SW480 (cell line): Measurements from ENCODE around the gene SCFD2.
"Not testable (repeated sequence)": the region's sequence is repeated elsewhere in the genome, so short reads cannot be mapped to it uniquely, and the experiment has no call there.

ENCODE experiments used
- DNase-seq: peaks from one replicate; pipeline ENCODE4 v3.0.0-alpha.2; 2016; ENCODE audit warnings: low spot score

The SCFD2 gene

DNA sequence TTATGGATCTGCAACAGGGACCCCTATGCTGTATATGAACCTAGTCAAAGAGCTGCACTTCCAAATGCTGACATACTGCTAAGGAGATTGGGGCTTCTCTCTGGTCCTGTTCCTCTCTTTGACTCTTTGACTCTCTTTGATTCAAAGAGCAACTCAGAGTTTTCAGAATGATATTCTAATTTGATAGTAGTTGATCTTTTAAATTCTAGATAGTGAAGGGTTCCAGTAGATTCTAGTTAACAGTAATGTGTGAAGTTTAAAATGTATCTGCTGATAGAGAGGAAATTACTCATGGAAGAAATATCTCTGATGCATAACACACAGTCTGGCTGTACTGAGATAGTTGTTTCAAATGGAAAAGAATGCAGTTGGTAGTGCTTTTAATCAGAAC, 264.7 kb downstream of the SCFD2 start:
- DNase-seq, result no peak

DNA sequence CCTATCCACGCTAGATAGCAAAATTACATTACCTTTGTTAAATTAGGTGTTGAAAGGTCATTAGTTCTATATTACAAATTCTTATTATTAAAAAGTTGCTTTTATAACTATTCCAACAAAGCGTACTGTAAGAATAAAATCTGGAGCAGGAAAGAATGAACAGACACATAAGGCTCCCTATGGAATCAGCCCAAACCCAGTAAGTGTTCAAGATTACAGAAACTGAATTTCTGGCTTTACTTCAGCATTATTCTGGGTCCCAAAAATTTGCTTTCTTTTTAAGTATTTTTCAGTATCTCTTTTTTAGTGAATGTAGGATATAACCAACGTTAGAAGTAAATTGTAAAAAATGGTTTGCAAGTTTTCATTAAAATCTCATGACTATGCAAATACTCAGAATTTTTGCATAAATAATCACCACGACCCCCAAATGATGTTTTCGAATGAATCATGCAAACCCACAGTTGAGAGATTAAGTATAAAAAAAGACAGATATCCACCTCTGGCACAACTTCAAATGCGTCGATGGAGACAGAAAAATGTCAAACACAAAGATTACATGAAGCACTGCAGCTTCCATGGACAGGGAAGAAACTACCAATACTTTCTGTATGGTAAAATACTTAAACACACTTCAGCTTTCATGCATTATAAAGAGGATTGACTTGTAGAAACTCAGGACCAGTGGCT, 265.2 kb downstream of the SCFD2 start:
- no peak for DNase-seq

GRCh38 chr4:53098681-53099121, 267.2 kb downstream of the SCFD2 start:
- no peak for DNase-seq

DNA sequence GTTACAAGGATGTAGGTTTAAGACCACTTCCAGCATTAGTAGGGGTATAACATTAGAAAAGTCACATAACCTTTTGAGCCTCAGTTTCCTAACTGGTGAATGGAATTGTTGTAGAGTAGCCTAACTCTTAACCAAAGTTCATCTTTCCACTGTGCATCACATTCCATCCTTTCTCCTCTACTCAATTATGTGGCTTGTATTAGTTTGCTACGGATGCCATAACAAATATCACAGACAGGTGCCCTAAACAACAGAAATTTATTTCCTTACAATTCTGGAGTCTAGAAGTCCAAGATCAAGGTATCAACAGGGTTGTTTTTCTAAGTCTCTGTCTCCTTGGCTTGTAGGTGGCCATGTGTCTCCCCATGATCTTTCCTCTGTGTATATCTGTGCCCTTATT, 271.8 kb downstream of the SCFD2 start:
- no peak for DNase-seq

DNA sequence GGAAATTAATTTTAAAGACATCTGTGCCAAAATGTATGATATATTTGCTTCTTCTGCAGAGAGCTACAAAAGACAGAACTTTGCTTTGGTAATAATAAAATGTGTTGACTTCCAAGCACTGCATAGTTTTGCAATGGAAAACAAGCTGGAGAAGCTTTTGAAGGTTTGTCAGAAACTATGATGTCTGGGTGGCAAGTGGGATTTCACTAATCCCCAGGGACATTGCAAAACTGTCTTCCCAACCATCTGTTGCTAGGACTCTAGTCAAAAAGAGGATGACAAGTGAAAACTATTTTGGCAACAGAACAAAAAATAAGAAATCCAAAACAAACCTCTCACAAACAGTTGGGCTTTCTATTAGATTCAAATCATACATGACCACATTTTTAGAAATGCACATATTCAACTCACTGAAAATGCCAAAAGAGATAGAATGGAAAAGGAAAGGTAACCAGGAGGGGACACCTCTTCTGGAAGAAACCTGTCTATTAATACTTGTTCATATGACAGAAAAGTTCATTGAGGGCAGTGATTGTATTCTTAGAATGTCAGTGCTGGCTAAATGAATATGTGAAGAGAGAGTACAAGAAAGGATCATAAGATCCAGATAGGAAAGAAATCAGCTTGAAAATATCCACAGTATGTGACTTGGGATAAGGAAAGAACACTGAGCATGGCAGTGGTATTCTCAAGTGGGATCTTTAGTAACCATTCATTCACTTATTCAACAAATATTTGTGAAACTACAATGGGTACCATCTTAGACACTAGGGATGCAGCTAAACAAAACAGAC, 275.7 kb downstream of the SCFD2 start:
- no peak for DNase-seq

DNA sequence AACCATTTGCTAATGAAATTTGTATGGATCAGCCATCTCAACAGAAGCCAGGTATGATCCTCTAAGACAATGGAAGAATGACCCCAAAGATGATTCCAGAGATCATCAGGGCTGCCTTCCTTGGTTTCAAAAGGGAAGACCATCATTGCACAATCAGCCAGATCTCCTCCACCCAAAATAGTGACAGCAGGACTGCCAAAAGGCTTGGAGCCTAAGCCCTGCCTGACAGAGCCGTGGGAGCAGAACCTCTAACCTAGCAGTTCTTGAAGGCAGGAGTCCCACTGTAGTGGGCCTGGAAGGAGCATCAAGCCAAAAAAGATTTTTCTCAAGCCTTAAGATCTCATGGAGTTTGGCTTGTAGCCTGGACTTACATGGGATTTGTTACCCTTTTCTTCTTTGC, 277.7 kb downstream of the SCFD2 start:
- no peak for DNase-seq

- no peak for DNase-seq
Measured at GRCh38 chr4:53076374-53076958, 289.4 kb downstream of the SCFD2 start.

DNA sequence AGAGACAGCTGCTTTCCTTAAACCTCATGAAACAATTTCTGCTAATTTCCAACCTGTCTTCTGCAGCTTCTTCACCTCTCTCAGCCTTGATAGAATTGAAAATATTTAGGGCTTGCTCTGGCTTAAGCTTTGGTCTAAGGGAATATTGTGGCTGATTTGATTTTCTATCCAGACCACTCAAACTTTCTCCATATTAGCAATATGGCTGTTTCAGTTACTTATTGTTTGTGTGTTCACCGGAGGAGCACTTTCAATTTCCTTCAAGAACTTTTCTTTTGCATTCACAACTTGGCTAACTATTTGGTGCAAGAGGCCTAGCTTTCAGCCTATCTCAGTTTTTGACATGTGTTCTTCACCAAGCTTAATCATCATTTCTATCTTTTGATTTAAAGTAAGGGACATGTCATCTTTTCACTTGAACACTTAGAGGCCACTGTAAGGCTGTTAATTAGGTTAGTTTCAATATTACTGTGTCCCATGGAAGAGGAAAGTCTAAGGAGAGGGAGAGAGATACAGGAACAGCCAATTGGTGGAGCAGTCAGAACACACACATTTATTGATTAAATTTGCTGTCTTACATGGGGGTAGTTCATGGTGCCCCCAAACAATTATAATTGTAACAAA, 290.6 kb downstream of the SCFD2 start:
- DNase-seq, result no peak

- DNase-seq, result no peak
Measured at GRCh38 chr4:53068755-53069330, 297.0 kb downstream of the SCFD2 start.

GRCh38 chr4:53067125-53067802, 298.6 kb downstream of the SCFD2 start:
- DNase-seq, result no peak

DNA sequence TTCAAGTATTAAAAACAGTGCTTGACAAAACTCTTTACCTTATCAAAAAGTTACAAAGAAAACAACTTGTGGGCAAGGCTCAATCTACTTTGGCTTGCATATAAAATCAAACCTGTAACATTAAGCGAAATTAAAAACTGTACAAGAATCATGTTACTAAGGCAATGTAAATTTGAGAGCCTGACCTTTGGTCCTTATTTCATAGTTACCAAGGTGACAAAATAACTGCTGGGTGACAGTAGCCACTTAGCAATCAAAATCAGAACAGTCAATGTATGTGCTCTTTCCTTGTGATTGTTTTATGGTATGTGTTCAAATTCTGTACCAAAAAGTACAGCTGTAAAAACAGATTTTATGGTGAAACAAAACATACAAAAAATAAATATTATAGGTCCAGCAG, 299.7 kb downstream of the SCFD2 start:
- DNase-seq, result peak; percentile 8

DNA sequence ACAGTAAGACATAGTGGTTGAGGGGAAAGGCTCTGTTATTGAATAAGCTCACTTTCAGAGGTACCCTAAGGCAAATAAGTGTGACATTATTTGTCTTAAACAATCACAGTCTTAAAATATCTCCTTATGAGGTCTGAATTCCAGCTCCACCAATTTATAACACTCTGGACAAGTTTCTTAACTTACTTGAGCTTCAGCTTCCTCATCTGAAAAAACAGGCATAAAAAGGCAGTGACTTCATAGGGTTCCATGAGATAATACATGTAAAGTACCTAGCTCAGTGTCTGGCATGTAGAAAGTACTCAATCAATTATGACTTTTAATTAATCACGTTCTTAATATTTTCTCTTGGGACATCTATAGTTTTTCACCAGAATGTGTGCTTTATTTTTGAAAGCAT, 301.3 kb downstream of the SCFD2 start:
- DNase-seq, result no peak

DNA sequence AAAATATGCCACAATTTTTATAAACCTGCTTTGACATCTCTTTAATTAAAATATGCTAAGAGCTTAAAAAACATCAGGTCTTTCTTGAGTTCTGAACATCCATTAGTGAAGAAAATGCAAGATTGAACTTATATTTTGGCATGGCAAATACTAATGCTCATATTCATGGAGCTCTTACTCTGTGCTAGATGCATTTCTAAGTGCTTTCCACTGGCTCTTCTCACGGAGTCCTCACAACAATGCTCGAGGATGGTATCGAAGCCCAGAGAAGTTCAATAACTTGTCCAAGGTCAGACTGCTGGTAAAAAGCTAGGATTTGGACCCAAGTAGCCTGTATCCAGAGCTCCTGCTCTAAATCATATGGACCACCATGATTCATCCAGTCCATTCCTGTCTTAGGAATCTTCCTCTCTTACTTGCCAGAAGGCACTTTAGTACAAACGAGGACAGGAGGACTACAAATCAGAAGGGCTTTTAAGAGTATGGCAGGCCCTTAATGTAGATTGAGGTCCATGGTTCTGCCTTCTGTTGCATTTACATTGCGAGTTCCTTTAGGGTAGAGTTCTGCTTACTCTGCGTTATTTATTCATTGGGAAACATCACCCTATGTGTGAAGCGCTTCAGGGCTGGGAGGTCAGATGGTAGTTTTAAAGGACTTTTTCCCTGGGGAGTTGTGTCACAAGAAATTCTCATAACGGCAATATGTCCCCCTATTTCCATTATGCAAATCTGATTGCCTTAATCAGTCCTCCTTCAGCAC, 304.6 kb downstream of the SCFD2 start:
- DNase-seq, result no peak

GRCh38 chr4:53060278-53060677, 305.6 kb downstream of the SCFD2 start:
- DNase-seq, result no peak

GRCh38 chr4:53059871-53060270, 306.0 kb downstream of the SCFD2 start:
- no peak for DNase-seq

DNA sequence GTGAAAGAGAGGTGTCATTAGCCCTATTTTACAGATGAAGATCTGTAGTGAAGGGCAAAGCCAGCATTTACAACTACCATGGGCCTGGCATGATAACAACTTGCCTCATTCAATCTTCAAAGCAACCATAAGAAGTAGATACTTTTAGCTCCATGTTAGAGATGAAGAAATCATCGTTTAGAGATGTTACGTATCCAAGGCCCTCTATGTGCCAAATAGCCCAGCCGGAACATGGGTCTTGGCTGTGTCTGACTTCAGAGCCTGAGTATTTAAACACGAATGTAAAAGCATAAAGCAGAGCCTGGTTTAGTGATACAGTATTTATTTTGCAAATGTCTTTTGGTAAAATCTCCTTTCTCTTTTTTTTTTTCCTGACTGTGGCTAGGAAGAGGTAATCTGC, 306.6 kb downstream of the SCFD2 start:
- DNase-seq, result no peak

DNA sequence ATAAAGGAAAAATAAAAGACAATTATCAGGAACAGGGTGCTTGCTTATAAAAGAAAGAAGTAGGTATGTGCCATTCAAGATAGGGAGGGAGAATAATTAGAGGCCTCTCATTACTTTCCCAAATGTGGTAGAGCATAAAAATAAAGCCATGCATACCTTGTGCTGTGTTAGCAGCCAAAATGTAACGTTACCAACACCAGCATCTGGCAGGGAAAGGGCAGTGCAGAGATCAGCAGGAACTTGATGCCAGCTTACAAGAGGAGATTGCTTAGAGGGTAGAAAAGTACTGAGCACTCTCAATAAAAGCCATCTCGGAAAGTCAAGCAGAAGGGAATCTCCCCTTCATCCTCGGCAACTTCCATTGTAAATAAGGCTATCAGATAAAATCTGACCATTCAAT, 308.2 kb downstream of the SCFD2 start:
- DNase-seq, result no peak

GRCh38 chr4:53057108-53057507, 308.8 kb downstream of the SCFD2 start:
- DNase-seq, result not testable (repeated sequence)

DNA sequence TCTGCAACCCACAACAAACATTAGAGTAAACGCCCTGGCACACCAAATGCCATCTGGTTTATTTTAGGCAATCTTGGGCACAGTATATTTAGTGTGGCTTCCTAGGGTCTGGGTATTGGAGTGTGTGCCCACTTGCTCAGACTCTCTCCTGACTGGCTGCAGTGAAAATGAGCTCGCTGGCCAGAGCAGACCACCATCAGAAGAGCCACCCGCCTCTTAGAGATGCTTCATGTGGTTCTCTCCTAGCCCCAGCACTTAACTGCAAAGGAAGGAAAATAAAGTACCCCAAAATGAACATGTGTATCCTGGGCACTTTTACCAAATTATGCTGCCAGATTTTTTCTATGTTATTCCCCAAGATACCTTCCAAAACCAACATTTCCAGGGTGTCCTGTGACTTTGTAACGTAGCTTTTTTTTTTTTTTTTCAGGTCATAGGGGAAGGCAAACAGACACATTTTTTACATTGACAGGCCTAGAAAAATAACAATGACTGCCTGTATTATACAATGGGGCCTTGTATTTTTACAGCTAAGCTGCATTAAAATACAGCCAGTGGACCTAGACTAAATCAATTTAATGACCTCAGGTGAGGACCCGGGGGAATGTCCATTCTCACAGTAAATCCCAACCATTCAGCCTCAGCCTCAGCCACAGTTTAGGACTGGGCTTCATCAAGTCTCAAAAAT, 310.0 kb downstream of the SCFD2 start:
- DNase-seq, result peak; percentile 4

DNA sequence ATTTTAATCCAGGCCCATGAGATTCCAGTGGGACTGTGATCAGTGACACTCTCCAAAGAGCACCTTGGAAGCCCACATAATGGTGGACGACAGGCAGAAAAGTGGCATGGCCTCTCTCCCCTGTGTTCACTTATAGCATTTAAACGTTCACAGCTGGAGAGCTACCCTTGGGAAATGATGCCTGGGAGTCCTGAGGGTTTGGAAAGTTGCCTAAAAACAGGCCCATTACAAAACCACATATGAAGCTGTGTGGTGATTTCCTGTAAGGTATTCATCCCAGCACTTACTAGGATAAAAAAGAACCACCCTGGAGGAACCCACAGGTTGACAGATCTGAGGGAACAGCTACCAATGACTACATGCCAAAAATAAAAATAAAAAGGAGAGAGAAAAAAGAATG, 310.6 kb downstream of the SCFD2 start:
- peak; percentile 62 for DNase-seq
